ENCODE data around the gene OR8K3.

Gene OR8K3

DNA sequence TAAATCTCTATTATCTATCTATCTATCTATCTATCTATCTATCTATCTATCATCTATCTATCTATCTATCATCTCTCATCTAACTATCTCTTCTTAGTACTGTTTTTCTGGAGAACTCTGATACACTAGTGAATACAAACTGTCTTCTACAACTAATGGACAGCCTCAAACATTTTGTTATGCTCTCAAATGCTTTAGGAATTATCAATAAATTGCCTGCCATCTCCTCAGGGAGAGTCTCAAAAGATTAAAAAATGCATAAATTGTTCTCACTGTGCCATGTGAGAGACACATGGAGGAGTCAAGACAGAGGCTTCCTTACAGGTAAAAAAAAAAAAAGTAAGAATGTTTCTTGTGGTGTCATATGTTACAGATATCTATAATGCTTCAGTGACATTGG is at the start of gene OR8K3:
Gene OR8K3, plus strand, starts transcription at position 301 of the 400 bp plus-strand sequence. CDS start 3,163 bp downstream, outside the sequence.
- no peak for DNase-seq

DNA sequence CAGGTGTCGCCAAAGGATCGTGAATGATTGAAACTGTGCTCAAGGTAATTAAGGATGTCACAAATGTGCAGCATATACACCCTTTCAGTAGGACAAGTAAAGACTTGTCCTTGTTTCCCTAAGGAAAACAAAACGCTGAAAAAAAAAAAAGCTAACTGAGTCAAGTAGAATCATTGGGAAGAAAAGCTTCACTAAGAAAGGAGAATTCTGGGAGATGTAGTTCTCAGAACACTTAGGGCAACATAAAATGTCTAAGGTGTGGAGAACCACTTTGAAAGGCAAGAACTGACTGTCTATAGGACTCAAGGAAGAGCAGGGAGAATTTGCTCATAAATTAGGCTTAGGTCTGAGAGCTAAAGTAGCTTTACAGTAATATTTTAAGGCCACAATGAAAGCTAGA is 43.9 kb upstream of the OR8K3 start:
- DNase-seq: no peak

DNA sequence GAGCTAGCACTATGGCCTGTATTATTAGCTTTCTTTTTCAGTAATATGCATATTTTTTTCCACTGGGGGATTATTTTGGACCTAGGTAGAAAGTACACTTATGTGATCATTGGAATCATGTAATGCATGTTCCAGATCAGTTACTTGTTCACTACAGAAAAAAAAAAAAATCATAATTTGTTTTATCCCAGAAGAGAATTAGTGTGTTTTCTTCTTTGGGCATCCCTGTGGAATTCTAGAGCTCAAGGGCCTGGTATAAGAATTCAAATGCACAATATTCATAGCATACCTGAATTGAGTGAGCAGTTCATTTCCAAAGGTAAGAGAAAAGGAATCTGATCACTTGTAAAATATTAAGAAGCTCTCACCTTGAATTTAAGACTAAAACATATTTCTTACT is 41.1 kb upstream of the OR8K3 start, which contains the start of gene OR5T1:
Gene OR5T1, plus strand, starts transcription at position 301 of the 400 bp plus-strand sequence. CDS start 1,485 bp downstream, outside the sequence.
- DNase-seq: no peak

DNA sequence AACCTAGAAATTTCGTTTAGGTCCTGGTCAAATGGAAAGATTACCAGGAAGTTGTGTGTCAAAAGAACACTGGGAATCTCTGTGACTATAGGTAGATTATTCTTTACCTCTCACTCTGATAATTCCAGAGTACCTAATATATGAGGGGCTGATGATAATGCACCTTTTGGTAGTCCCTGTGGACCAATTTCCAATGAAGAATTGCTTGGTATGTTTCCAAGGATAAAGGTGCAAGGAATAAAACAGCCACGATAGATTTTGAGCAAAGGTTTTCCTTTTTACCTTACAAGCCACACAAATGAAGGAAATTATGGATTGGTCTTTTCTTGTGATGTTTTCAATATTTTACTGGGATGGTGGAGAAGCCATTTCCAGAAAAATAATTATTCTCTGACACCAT is 22.8 kb upstream of the OR8K3 start, which contains the start of gene OR8H1:
Gene OR8H1, minus strand, starts transcription at position 101 of the 400 bp plus-strand sequence. CDS start 1,192 bp downstream, outside the sequence.
- DNase-seq: no peak

DNA sequence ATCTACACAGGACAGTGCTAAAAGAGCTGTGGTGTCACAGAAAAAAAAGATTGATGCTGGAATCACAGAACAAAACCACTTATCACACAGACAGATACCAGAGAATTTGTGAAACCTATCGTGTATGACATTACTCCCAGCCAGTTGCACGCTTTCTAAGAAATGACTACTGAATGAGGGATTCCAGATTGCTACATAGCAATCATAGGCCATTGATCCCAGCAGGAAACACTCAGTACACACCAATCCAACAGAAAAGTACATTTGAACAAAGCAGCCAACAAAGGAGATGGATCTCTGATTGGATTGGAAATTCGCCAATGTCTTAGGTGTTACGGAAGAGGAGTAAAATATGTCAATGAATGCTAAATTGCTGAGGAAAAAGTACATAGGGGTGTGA is 18.0 kb upstream of the OR8K3 start:
- DNase-seq: no peak

DNA sequence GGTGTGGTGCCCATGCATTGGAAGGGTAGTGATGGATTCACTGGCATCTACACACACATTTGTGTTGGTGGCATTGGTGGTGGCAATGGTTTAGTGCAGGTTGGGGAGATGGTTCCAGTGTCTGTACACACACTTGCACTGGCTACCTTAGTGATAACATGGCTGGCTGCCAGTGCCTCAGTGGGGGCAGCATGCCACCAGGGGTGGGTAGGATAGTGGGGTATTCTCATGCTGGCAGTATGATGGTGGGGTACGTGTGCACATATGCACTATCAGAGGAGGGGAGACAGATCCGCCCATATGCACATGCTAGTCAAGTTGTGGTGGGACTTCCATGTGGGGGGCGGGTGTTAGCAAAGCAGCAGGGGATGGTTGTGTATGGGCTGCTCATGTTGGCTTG is 7.1 kb upstream of the OR8K3 start:
- DNase-seq: no peak

DNA sequence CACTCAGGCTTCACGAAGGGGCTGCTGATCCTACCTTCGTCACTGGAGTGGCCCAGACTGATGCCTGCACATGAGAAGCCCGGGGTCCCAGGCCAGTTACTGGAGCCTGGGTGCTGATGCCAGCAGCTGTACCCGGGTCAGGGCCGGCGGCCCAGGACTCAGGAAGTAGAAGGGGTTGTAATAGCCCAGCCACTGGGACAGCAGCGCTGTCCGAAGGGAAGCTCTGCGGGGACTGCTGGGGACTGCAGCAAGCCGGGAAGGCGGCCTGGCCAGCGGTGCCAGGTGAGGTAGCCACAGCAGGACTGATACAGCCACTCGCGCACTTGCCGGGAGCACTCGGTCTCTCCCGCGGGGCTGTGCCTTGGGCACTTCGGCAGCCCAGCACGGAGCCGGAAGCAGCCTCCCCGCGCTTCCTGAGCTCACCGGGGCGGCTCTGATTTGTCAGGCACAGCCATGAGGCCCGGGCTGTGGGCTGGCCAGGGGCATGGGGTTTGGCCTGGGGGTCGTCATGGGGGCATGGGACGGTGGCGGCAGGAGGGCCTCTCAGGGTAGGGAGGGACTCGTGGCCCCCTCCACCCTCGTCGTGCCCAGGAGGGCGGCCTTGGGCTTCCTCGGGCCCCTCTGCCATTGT is 17.0 kb downstream of the OR8K3 start:
- DNase-seq: no peak

DNA sequence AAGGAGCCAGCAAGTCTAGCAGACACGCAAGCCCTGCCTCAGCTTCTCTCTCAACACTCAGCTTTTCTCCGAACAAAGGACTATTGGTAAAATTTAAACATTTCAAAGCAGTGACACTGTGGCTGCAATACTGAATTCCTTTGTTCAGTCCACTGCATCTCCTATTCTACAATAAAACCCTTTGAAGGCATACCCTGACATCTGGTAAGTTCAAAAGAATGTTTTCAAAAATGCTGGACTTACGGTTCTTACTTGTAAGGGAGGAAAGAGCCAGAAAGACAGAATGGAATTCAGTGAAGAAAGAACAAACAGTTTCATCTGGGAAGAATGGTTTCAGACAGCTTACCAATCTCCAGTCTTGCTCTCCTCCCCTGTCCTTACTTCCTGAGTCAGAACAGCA is 18.2 kb downstream of the OR8K3 start:
- DNase-seq: no peak

DNA sequence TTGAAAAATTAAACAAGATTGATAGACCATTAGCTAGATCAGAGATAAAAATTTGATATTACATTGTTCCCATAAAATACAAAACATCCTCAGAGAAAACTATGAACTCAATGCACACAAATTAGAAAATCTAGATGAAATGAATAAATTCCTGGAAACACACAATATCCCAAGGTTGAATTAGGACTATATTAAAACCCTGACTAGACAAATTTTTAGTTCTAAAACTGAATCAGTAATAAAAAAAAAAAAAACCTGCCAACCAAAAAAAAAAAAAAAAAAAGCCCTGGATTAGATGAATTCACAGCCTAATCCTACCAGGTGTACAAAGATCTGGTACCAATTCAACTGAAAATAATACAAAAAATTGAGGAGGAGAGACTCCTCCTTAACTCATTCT is 25.3 kb downstream of the OR8K3 start:
- no peak for DNase-seq

DNA sequence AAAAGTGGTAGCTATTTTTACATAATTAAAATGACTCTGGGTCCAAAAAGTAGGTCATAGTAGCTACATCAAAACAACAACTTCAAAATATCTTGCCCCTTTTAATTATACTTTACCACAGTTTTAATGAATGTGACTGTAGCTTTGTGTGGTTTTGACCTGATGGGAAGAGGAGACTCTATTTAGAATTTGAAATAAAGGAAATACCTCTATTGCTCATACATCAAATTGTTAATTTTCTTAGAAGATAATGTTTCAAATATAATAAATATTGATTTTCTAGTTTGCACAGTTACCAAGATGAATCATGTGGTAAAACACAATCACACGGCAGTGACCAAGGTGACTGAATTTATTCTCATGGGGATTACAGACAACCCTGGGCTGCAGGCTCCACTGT is 30.8 kb downstream of the OR8K3 start, which contains the start of gene OR8K1:
Gene OR8K1, plus strand, starts transcription at position 301 of the 400 bp plus-strand sequence. Its CDS starts 0 bp downstream, at position 301.
- DNase-seq: no peak

DNA sequence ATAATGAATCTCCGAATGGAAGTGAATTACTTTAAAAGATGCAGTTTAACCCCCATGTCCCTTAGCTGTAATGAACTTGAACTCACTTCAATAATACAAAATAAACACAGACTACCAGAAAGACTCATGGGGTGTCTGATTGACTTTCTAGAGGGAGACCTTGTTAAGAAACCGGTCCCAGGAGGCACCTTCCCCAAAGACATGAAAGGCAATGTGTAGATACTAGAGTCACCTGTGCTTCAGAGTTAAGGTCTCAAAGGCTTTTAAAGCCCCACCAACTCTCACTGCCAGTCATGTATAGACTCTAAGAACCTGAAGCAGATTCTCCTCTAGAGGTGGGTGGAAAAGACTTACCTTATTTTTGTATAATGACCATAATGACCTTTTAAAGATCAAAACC is 39.0 kb downstream of the OR8K3 start, which contains the start of gene OR8J1:
Gene OR8J1, plus strand, starts transcription at position 301 of the 400 bp plus-strand sequence. CDS start 5,956 bp downstream, outside the sequence.
- DNase-seq: no peak
